ENCODE data around the gene PDE3A.

Gene PDE3A

GRCh38 chr12:20681334-20681733 is 313.0 kb downstream of the PDE3A start:
- DNase-seq (ENCODE audit: low read depth) = no peak
- no peak for TF ChIP-seq CTCF (IDR thresholded peaks at IDR 0.05; ENCODE audit: control insufficient read depth, insufficient read depth, low read depth, low read length, missing control alignments)
- no peak overlapping the region for H3K4me3 ChIP-seq (ENCODE audit: control insufficient read depth, low read depth, low read length)

- no peak for DNase-seq (ENCODE audit: low read depth)
- H3K4me3 ChIP-seq (ENCODE audit: control insufficient read depth, low read depth, low read length) = no peak within 1 kb of the TSS
- no peak for TF ChIP-seq CTCF (IDR thresholded peaks at IDR 0.05; ENCODE audit: control insufficient read depth, insufficient read depth, low read depth, low read length, missing control alignments)
Measured at GRCh38 chr12:20695232-20695631, 326.9 kb downstream of the PDE3A start, which contains the start of gene SLCO1C1. SLCO1C1 (plus strand) TSS chr12:20695332; CDS start chr12:20699577, 4,245 bp downstream.

GRCh38 chr12:20696181-20696905 is 328.0 kb downstream of the PDE3A start:
- no peak for DNase-seq (ENCODE audit: low read depth)
- no peak for TF ChIP-seq CTCF (IDR thresholded peaks at IDR 0.05; ENCODE audit: control insufficient read depth, insufficient read depth, low read depth, low read length, missing control alignments)
- no peak overlapping the region for H3K4me3 ChIP-seq (ENCODE audit: control insufficient read depth, low read depth, low read length)

- DNase-seq (ENCODE audit: low read depth) = no peak
- H3K4me3 ChIP-seq (ENCODE audit: control insufficient read depth, low read depth, low read length) = no peak overlapping the region
- no peak for TF ChIP-seq CTCF (IDR thresholded peaks at IDR 0.05; ENCODE audit: control insufficient read depth, insufficient read depth, low read depth, low read length, missing control alignments)
Measured at GRCh38 chr12:20701106-20701505, 332.8 kb downstream of the PDE3A start.

- no peak for DNase-seq (ENCODE audit: low read depth)
- no peak overlapping the region for H3K4me3 ChIP-seq (ENCODE audit: control insufficient read depth, low read depth, low read length)
- TF ChIP-seq CTCF (IDR thresholded peaks at IDR 0.05; ENCODE audit: control insufficient read depth, insufficient read depth, low read depth, low read length, missing control alignments) = no peak
Measured at GRCh38 chr12:20704860-20705259, 336.5 kb downstream of the PDE3A start.

- DNase-seq (ENCODE audit: low read depth) = no peak
- H3K4me3 ChIP-seq (ENCODE audit: control insufficient read depth, low read depth, low read length) = no peak overlapping the region
- no peak for TF ChIP-seq CTCF (IDR thresholded peaks at IDR 0.05; ENCODE audit: control insufficient read depth, insufficient read depth, low read depth, low read length, missing control alignments)
Measured at GRCh38 chr12:20711846-20712245, 343.5 kb downstream of the PDE3A start.
